GM12891 (cell line): Measurements from ENCODE around the gene ADGRG1.

Experiments
- POLR2A ChIP-seq: IDR thresholded peaks from 2 replicates; pipeline ENCODE4 v1.6.1; 2011; ENCODE audit warnings: low read depth, low read length, control low read depth
- POLR2AphosphoS5 ChIP-seq: IDR thresholded peaks from 2 replicates; pipeline ENCODE4 v1.6.1; 2011; ENCODE audit warnings: low read depth, low read length, control low read depth
- SPI1 ChIP-seq: IDR thresholded peaks from 2 replicates; pipeline ENCODE4 v1.6.1; 2011; ENCODE audit warnings: low read depth, low read length, control low read depth

DNA sequence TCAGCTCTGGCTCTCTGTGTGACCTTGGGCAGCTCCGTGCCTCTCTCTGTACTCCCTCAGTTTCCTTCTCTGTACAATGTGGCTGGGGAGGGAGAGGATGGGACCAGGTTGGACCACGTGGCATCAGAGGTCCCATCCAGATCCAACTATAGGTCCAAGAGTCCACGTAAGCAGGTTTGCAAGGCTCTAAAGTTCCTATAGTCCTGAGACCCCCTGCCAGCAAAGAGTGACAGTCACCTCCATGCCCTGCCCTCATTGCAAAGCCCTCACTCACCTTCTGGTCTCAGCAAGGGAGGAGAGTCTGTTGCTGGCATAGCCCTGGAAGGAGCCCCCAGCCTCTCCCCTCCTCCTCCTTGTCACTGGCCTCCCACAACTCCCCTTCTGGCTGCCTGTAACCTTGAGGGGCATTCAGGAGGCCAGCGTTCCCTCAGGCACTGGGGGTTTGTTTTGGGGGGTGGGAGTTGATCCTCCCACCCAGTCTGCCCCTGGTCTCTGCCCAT lies 60.1 kb downstream of the ADGRG1 start:
- no peak for TF ChIP-seq POLR2A
- TF ChIP-seq POLR2AphosphoS5, result no peak
- TF ChIP-seq SPI1, result no peak
